ENCODE measurements around the gene USP40.

GRCh38 chr2:233481368-233482142 is 85.0 kb downstream of the USP40 start:
- TF ChIP-seq CTCF (IDR thresholded peaks at IDR 0.05) (no peak), EZH2 (IDR thresholded peaks at IDR 0.05; ENCODE audit: borderline replicate concordance, insufficient read depth, low read depth, low read length, poor library complexity, severe bottlenecking) (no peak)

All from B cell (primary cell).